Umbilical cord (tissue), 2 donors: Measurements from ENCODE around the gene RHOA. TPM values are rescaled to one million over a fixed set of nuclear protein-coding genes. Genes with fewer than 3 reads are reported as not detected.
"Not testable (repeated sequence)": the region's sequence is repeated elsewhere in the genome, so short reads cannot be mapped to it uniquely, and the experiment has no call there.

Source experiments
- DNase-seq: peaks from one replicate; pipeline ENCODE4 v3.0.0-alpha.2; 2015; ENCODE audit warnings: low spot score
- total RNA-seq: library from RNA; depleted of rRNA; stranded (reverse); fragments of >200 nt; gene quantifications from one replicate; pipeline ENCODE4 v1.2.3, GENCODE V29; 2014; ENCODE audit warnings: low replicate concordance; ENCODE audit not compliant: insufficient read depth

Gene RHOA
- total RNA-seq, 1 donor from 2014 or later = 351 TPM

- no peak for DNase-seq
These were observed 49.2 kb downstream of the RHOA start for GRCh38 chr3:49362561-49362960.

- DNase-seq = no peak
These were observed 52.2 kb downstream of the RHOA start for GRCh38 chr3:49359623-49360022.

- DNase-seq = no peak
These were observed 52.9 kb downstream of the RHOA start for GRCh38 chr3:49358884-49359225.

GRCh38 chr3:49358217-49358883, 53.4 kb downstream of the RHOA start, which contains the start of gene GPX1:
TSS of gene GPX1 (minus strand) at chr3:49358353. CDS start at chr3:49358278, 75 bp downstream.
- DNase-seq = peak; percentile 98

- DNase-seq = peak; percentile 79
These were observed 54.1 kb downstream of the RHOA start for GRCh38 chr3:49357443-49358216.

GRCh38 chr3:49357095-49357442, 54.7 kb downstream of the RHOA start:
- DNase-seq = not testable (repeated sequence)

- no peak for DNase-seq
These were observed 58.8 kb downstream of the RHOA start for GRCh38 chr3:49352890-49353421.

GRCh38 chr3:49352281-49352680, 59.5 kb downstream of the RHOA start:
- no peak for DNase-seq

GRCh38 chr3:49351521-49352011, 60.2 kb downstream of the RHOA start:
- DNase-seq = peak; percentile 79

- no peak for DNase-seq
These were observed 62.2 kb downstream of the RHOA start for GRCh38 chr3:49349348-49350114.

- DNase-seq = not testable (repeated sequence)
These were observed 63.4 kb downstream of the RHOA start for GRCh38 chr3:49348361-49348760.

- no peak for DNase-seq
These were observed 65.0 kb downstream of the RHOA start for GRCh38 chr3:49346797-49347251.

GRCh38 chr3:49343163-49343562, 68.6 kb downstream of the RHOA start:
- peak; percentile 15 for DNase-seq

GRCh38 chr3:49341996-49342395, 69.8 kb downstream of the RHOA start:
- DNase-seq = no peak

- peak; percentile 96 for DNase-seq
These were observed 71.6 kb downstream of the RHOA start, which contains the start of gene USP4 for GRCh38 chr3:49339941-49340800. TSS of gene USP4 (minus strand) at chr3:49340053. CDS start at chr3:49340024, 29 bp downstream.

- DNase-seq = no peak
These were observed 72.2 kb downstream of the RHOA start for GRCh38 chr3:49339581-49339940.

GRCh38 chr3:49333916-49334633, 77.7 kb downstream of the RHOA start:
- no peak for DNase-seq

- no peak for DNase-seq
These were observed 78.7 kb downstream of the RHOA start for GRCh38 chr3:49333091-49333490.

- DNase-seq = no peak
These were observed 82.6 kb downstream of the RHOA start for GRCh38 chr3:49329186-49329585.

GRCh38 chr3:49328350-49328749, 83.4 kb downstream of the RHOA start:
- DNase-seq = not testable (repeated sequence)
